Sigmoid colon (tissue), 7 donors: Measurements from ENCODE around the gene METAP1D. TPM values are rescaled to one million over a fixed set of nuclear protein-coding genes. Genes with fewer than 3 reads are reported as not detected.

ENCODE experiments used
- DNase-seq: peaks from one replicate; pipeline ENCODE4 v3.0.0-alpha.2; 2019
- H3K27ac ChIP-seq, 4 donors: fragments of 200-600 bp; sonication (generic); one replicate each; pipeline ENCODE4 v1.5.1; 2016 to 2019; ENCODE audit warnings: mild to moderate bottlenecking in 1 of 4
- H3K27me3 ChIP-seq, 3 donors: fragments of 200-600 bp; sonication (generic); one replicate each; pipeline ENCODE4 v1.5.1; 2019; ENCODE audit warnings: mild to moderate bottlenecking in 1 of 3
- H3K36me3 ChIP-seq, 4 donors: fragments of 200-600 bp; sonication (generic); one replicate each; pipeline ENCODE4 v1.5.1; 2016 to 2019
- H3K4me1 ChIP-seq, 4 donors: fragments of 200-600 bp; sonication (generic); one replicate each; pipeline ENCODE4 v1.5.1; 2017 to 2019
- H3K4me3 ChIP-seq, 4 donors: fragments of 200-600 bp; sonication (generic); one replicate each; pipeline ENCODE4 v1.5.1; 2017 to 2019; ENCODE audit warnings: mild to moderate bottlenecking in 2 of 4, moderate library complexity in 1 of 4
- H3K9me3 ChIP-seq, 4 donors: fragments of 200-600 bp in 3 of 4; sonication (generic) in 3 of 4; one replicate each; pipeline versions ENCODE4 v1.5.1 to v1.6.1; 2013 to 2019
- CTCF ChIP-seq, 4 experiments: fragments of 450-650 bp in 3 of 4; fragments of 200-600 bp in 1 of 4; IDR thresholded peaks; one replicate each; pipeline ENCODE4 v1.5.1; 2016 to 2019; ENCODE audit warnings: antibody characterized with exemption in 4 of 4, mild to moderate bottlenecking in 3 of 4, moderate library complexity in 2 of 4
- EP300 ChIP-seq, 4 donors: sonication (generic); formaldehyde crosslinking; IDR thresholded peaks; one replicate each; pipeline ENCODE4 v1.6.1; 2017; ENCODE audit warnings: antibody characterized with exemption in 4 of 4
- POLR2A ChIP-seq, 2 donors: fragments of 450-650 bp; IDR thresholded peaks; one replicate each; pipeline ENCODE4 v1.6.1; 2016; ENCODE audit warnings: antibody characterized with exemption in 2 of 2, mild to moderate bottlenecking in 2 of 2, moderate library complexity in 2 of 2
- POLR2AphosphoS5 ChIP-seq, 4 donors: sonication (generic); formaldehyde crosslinking; IDR thresholded peaks; one replicate each; pipeline ENCODE4 v1.6.1; 2017; ENCODE audit warnings: antibody characterized with exemption in 4 of 4
- WGBS, 2 donors: extraction: QIAGEN DNeasy Blood & Tissue Kit; methylation state at CpG; one replicate each; pipeline ENCODE4 v1.1.7; 2013; 5-methylcytosine and 5-hydroxymethylcytosine counted together
- intact Hi-C: fragments of 100-400 bp; cut with DNase I; formaldehyde crosslinking; loops from one replicate; pipeline ENCODE4 v1.15.1; 2023
- polyA plus RNA-seq, 3 donors: library from polyadenylated mRNA; stranded (reverse); fragments of 200-250 nt; gene quantifications; one replicate each; pipeline ENCODE4 v1.2.3, GENCODE V29; 2013
- total RNA-seq, 4 donors: library from RNA; depleted of rRNA; stranded (reverse); fragments of >200 nt; gene quantifications; one replicate each; pipeline ENCODE4 v1.1.0, GENCODE V29; 2016
- donor health status: healthy with polysubstance abuse.
- donor health status: Bipolar disorder and iron deficiency.
- donor health status: healthy.

METAP1D gene
- total and polyA plus RNA-seq, 7 donors = 0.60 to 14.4 (median 7.8) TPM

- no peak for DNase-seq
- Histone ChIP-seq H3K4me1 (peaks cover 0 to 57% (median 34%) of the 10 kb centered on the region in 4 donors), H3K36me3 (no peaks in the 10 kb centered on the region), H3K4me3 (no peak overlapping the region), H3K27ac (peak overlapping the region in 1 of 4 donors; percentile 15), H3K9me3 (no peaks in the 10 kb centered on the region), H3K27me3 (peaks cover 96 to 100% (median 100%) of the 10 kb centered on the region in 3 donors)
- intact Hi-C loops = no loop called here
- TF ChIP-seq EP300 (IDR thresholded peaks at IDR 0.05) (no peak), POLR2A (IDR thresholded peaks at IDR 0.05) (no peak), CTCF (IDR thresholded peaks at IDR 0.05) (no peak), POLR2AphosphoS5 (IDR thresholded peaks at IDR 0.05) (peak in 2 of 4 donors; percentile 34 to 63)
- 9 to 16% methylated on average over 13 of the region's 13 CpGs for WGBS, 2 donors
Measured at GRCh38 chr2:172091000-172091641, 91.4 kb downstream of the METAP1D start.

DNA sequence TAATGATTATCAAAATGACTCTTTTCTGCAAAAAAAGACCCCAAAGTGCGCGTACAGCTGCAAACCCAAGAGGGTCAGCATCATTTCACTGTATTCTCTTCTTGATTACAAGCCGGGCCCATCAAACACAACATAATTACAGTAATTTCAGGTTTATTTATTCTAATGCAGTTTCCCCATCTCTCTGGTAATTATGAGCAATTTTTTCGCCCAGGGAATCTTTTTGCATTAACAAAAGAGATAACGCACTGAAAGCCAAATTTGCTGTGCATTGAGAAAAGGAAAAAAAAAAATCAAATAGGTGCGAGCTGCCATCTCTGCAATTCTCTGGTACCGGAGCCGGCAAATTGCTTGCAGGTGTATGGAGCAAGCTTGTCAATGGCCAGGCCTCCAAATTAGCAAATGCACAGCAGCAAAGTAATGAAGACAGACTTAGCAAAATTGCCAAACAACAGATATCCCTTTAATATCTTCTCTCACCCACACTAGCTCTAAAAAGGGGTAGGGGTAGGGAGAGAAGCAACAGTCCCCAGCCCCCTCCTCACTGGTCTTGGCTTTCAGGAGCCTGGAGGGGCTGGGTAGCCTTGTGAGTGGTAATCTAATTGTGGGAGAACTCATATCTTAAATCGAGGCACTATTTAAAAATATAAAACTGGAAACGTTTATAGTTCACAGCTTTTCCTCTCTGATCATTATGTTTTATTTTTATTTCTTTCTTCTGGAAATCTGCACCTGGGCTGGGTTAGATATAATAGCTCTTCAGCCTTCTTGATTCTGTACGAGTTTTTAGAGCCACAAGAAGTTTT is 92.2 kb downstream of the METAP1D start:
- intact Hi-C loops = no loop called here
- no peak for TF ChIP-seq POLR2A (IDR thresholded peaks at IDR 0.05)
- no peak for TF ChIP-seq EP300 (IDR thresholded peaks at IDR 0.05)
- TF ChIP-seq CTCF (IDR thresholded peaks at IDR 0.05) = no peak
- TF ChIP-seq POLR2AphosphoS5 (IDR thresholded peaks at IDR 0.05) = no peak
- Histone ChIP-seq H3K27me3 (peaks cover 96 to 100% (median 100%) of the 10 kb centered on the region in 3 donors), H3K4me3 (no peak overlapping the region), H3K27ac (no peak overlapping the region), H3K9me3 (no peaks in the 10 kb centered on the region), H3K36me3 (no peaks in the 10 kb centered on the region), H3K4me1 (peaks cover 0 to 57% (median 35%) of the 10 kb centered on the region in 4 donors)
- 10 to 13% methylated on average over 11 of the region's 11 CpGs for WGBS, 2 donors
- DNase-seq = no peak

DNA sequence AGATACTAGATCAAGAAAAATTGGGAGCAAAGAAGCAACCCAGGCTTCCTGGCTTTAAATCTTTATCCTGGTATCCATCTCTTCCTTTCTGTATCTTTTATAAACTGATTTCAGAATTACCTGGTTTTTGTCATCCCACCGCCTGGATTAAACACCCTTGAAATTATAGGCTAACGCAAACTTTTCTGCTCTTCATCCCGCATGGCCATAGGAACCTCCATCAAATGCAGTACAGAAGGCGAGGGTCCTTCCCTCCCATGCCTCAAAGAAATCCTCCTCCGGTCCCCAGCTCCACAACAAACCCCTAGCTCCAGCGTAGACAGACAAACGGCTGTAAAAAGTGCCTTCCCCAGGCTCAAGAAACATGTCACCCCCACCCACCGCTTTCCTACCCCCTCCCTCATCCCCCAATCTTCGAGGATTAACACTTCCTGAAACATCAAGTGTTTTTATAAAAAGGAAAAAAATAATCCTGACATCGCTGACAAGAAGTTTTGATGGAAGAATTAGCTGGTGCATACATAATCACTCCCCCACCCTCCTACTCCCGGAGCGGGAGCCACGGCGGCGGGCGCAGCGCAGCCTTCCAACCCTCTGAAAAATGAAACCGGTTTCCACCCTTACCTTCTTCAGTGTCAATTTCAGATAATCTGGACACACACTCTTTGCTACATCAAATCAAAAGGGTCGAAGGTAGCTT is 93.1 kb downstream of the METAP1D start:
- no peaks in the 10 kb centered on the region for H3K9me3 ChIP-seq
- H3K4me1 ChIP-seq = peaks cover 0 to 61% (median 41%) of the 10 kb centered on the region in 4 donors
- H3K4me3 ChIP-seq = no peak overlapping the region
- no peaks in the 10 kb centered on the region for H3K36me3 ChIP-seq
- DNase-seq = no peak
- WGBS, 2 donors = 6 to 9% methylated on average over 19 of the region's 19 CpGs
- no peak overlapping the region for H3K27ac ChIP-seq
- TF ChIP-seq CTCF (IDR thresholded peaks at IDR 0.05) (no peak), EP300 (IDR thresholded peaks at IDR 0.05) (no peak), POLR2A (IDR thresholded peaks at IDR 0.05) (no peak), POLR2AphosphoS5 (IDR thresholded peaks at IDR 0.05) (no peak)
- intact Hi-C loops = no loop called here
- peaks cover 96 to 100% (median 100%) of the 10 kb centered on the region in 3 donors for H3K27me3 ChIP-seq

- peaks cover 0 to 60% (median 42%) of the 10 kb centered on the region in 4 donors for H3K4me1 ChIP-seq
- no peak overlapping the region for H3K27ac ChIP-seq
- peaks cover 94 to 100% (median 100%) of the 10 kb centered on the region in 3 donors for H3K27me3 ChIP-seq
- TF ChIP-seq CTCF (IDR thresholded peaks at IDR 0.05) (no peak), POLR2AphosphoS5 (IDR thresholded peaks at IDR 0.05) (peak in 2 of 4 donors; percentile 33 to 39)
- no peak for DNase-seq
- intact Hi-C loops = no loop called here
- H3K4me3 ChIP-seq = no peak overlapping the region
- no peaks in the 10 kb centered on the region for H3K36me3 ChIP-seq
- 13 to 19% methylated on average over 18 of the region's 18 CpGs for WGBS, 2 donors
- no peaks in the 10 kb centered on the region for H3K9me3 ChIP-seq
Measured at GRCh38 chr2:172093416-172094293, 93.9 kb downstream of the METAP1D start.
